Astrocyte (in vitro differentiated cells and primary cell): ENCODE data around the gene LRMDA. TPM values are rescaled to one million over a fixed set of nuclear protein-coding genes. Genes with fewer than 3 reads are reported as not detected.
A peak's percentile ranks its signal among the peaks of the same experiment; 100 is the strongest.

ENCODE experiments used
- DNase-seq: peaks from one replicate; pipeline ENCODE4 v3.0.0-alpha.2; 2010; ENCODE audit warnings: low read depth
- FAIRE-seq: peaks from 2 replicates; lab custom pipeline; 2011; peaks lifted over from hg19 to GRCh38; lab: Jason Lieb, UNC
- H2AFZ ChIP-seq: 2 replicates; pipeline ENCODE4 v1.6.0; 2012; ENCODE audit warnings: low read depth, low read length, inconsistent platforms
- H3K27ac ChIP-seq: 2 replicates; pipeline ENCODE4 v1.5.1; 2011; ENCODE audit warnings: low read depth, low read length, inconsistent platforms
- H3K27me3 ChIP-seq: 2 replicates; pipeline ENCODE4 v1.6.0; 2011; ENCODE audit warnings: low read length, inconsistent platforms; ENCODE audit not compliant: insufficient read depth
- H3K36me3 ChIP-seq: 2 replicates; pipeline ENCODE4 v1.5.1; 2011; ENCODE audit warnings: low read length, inconsistent platforms; ENCODE audit not compliant: insufficient read depth
- H3K4me1 ChIP-seq: 2 replicates; pipeline ENCODE4 v1.5.1; 2011; ENCODE audit warnings: low read length, inconsistent platforms; ENCODE audit not compliant: insufficient read depth
- H3K4me2 ChIP-seq: 2 replicates; pipeline ENCODE4 v1.6.0; 2012; ENCODE audit warnings: low read length, inconsistent platforms
- H3K4me3 ChIP-seq: 2 replicates; pipeline ENCODE4 v1.5.1; 2011; ENCODE audit warnings: low read depth, mild to moderate bottlenecking, low read length, inconsistent platforms; ENCODE audit not compliant: insufficient read depth
- H3K79me2 ChIP-seq: 2 replicates; pipeline ENCODE4 v1.6.0; 2012; ENCODE audit warnings: mild to moderate bottlenecking, low read length, inconsistent platforms; ENCODE audit not compliant: insufficient read depth
- H3K9ac ChIP-seq: 2 replicates; pipeline ENCODE4 v1.6.0; 2012; ENCODE audit warnings: mild to moderate bottlenecking, low read length, inconsistent platforms
- H3K9me3 ChIP-seq: 2 replicates; pipeline ENCODE4 v1.5.1; 2012; ENCODE audit warnings: low read depth, mild to moderate bottlenecking, low read length, inconsistent platforms; ENCODE audit not compliant: insufficient read depth
- H4K20me1 ChIP-seq: 2 replicates; pipeline ENCODE4 v1.6.0; 2012; ENCODE audit warnings: low read length, inconsistent platforms; ENCODE audit not compliant: insufficient read depth
- H3K27ac Mint-ChIP-seq: one replicate; pipeline ENCODE4 v1.8.0; 2021; ENCODE audit warnings: mild to moderate bottlenecking, mixed read lengths; ENCODE audit not compliant: unreplicated experiment
- H3K27me3 Mint-ChIP-seq: one replicate; pipeline ENCODE4 v1.8.0; 2021; ENCODE audit warnings: low read depth, mixed read lengths; ENCODE audit not compliant: unreplicated experiment
- H3K36me3 Mint-ChIP-seq: one replicate; pipeline ENCODE4 v1.8.0; 2021; ENCODE audit warnings: low read depth, mixed read lengths; ENCODE audit not compliant: unreplicated experiment
- H3K4me1 Mint-ChIP-seq: one replicate; pipeline ENCODE4 v1.8.0; 2021; ENCODE audit warnings: low read depth, mixed read lengths; ENCODE audit not compliant: unreplicated experiment
- H3K4me3 Mint-ChIP-seq: one replicate; pipeline ENCODE4 v1.8.0; 2021; ENCODE audit warnings: mild to moderate bottlenecking, moderate library complexity, mixed read lengths; ENCODE audit not compliant: unreplicated experiment
- H3K9me3 Mint-ChIP-seq: one replicate; pipeline ENCODE4 v1.8.0; 2021; ENCODE audit warnings: mild to moderate bottlenecking, mixed read lengths; ENCODE audit not compliant: unreplicated experiment
- CTCF ChIP-seq: IDR thresholded peaks from 2 replicates; pipeline ENCODE4 v1.5.1; 2011; ENCODE audit warnings: low read depth, mild to moderate bottlenecking, inconsistent platforms, low read length, moderate library complexity; ENCODE audit not compliant: insufficient read depth
- EZH2 ChIP-seq: IDR thresholded peaks from 2 replicates; pipeline ENCODE4 v1.6.1; 2012; ENCODE audit warnings: mild to moderate bottlenecking, low read length, inconsistent platforms; ENCODE audit not compliant: insufficient read depth
- total RNA-seq: library from RNA; stranded (reverse); gene quantifications from 2 replicates; pipeline ENCODE4 v1.2.1, GENCODE V29; 2021

Gene LRMDA
- total RNA-seq, 1 donor from 2014 or later = 2.7 TPM

GRCh38 chr10:76127984-76128589 lies 696.7 kb downstream of the LRMDA start:
- Mint-ChIP-seq H3K4me3 (no peak overlapping the region), H3K27me3 (peaks cover 10% of the 10 kb centered on the region), H3K9me3 (no peaks in the 10 kb centered on the region), H3K4me1 (peaks cover 35% of the 10 kb centered on the region), H3K36me3 (peaks cover 2% of the 10 kb centered on the region), H3K27ac (peak overlapping the region; percentile 86)
- peak; percentile 52 for DNase-seq
- H3K9me3 ChIP-seq = no peaks in the 10 kb centered on the region
- TF ChIP-seq CTCF (no peak), EZH2 (no peak)
- no peaks in the 10 kb centered on the region for H3K4me1 ChIP-seq
- no peaks in the 10 kb centered on the region for H3K36me3 ChIP-seq
- no peak overlapping the region for H2AFZ ChIP-seq
- no peak overlapping the region for H3K9ac ChIP-seq
- no peaks in the 10 kb centered on the region for H4K20me1 ChIP-seq
- no peak overlapping the region for H3K4me3 ChIP-seq
- no peaks in the 10 kb centered on the region for H3K27me3 ChIP-seq
- no peak for FAIRE-seq
- H3K4me2 ChIP-seq = no peak overlapping the region
- H3K79me2 ChIP-seq = no peaks in the 10 kb centered on the region
- H3K27ac ChIP-seq = no peak overlapping the region

- Mint-ChIP-seq H3K27me3 (peaks cover 6% of the 10 kb centered on the region), H3K9me3 (no peaks in the 10 kb centered on the region)
These were observed 697.8 kb downstream of the LRMDA start for GRCh38 chr10:76129213-76129612.

More at GRCh38 chr10:76129213-76129612, 697.8 kb downstream of the LRMDA start:
- H3K4me1 Mint-ChIP-seq = peaks cover 35% of the 10 kb centered on the region
- Histone ChIP-seq H3K27ac (no peak overlapping the region), H4K20me1 (no peaks in the 10 kb centered on the region), H3K4me3 (no peak overlapping the region), H3K27me3 (no peaks in the 10 kb centered on the region), H2AFZ (no peak overlapping the region), H3K9ac (no peak overlapping the region), H3K9me3 (no peaks in the 10 kb centered on the region), H3K4me2 (no peak overlapping the region), H3K79me2 (no peaks in the 10 kb centered on the region), H3K4me1 (no peaks in the 10 kb centered on the region), H3K36me3 (no peaks in the 10 kb centered on the region)
- TF ChIP-seq EZH2 = no peak
- no peak for TF ChIP-seq CTCF
- no peak for FAIRE-seq
- peaks cover 2% of the 10 kb centered on the region for H3K36me3 Mint-ChIP-seq
- H3K27ac Mint-ChIP-seq = no peak overlapping the region
- no peak for DNase-seq
- H3K4me3 Mint-ChIP-seq = no peak overlapping the region
